K562 (cell line): ENCODE data around the gene TMEM39B. TPM values are rescaled to one million over a fixed set of nuclear protein-coding genes. Genes with fewer than 3 reads are reported as not detected.
A peak's percentile ranks its signal among the peaks of the same experiment; 100 is the strongest.

Experiments used
- AFF4 ChIP-seq: sonication (generic); formaldehyde crosslinking; IDR thresholded peaks from 2 replicates; pipeline ENCODE4 v1.8.0; 2023; ENCODE audit warnings: mild to moderate bottlenecking, missing genetic modification reagents
- CREB3L1 ChIP-seq: fragments of 450-650 bp; IDR thresholded peaks from 2 replicates; pipeline ENCODE4 v1.6.1; 2014; ENCODE audit warnings: low read depth, mild to moderate bottlenecking, moderate library complexity, borderline replicate concordance
- GABPB1 ChIP-seq: sonication (generic); formaldehyde crosslinking; IDR thresholded peaks from 2 replicates; pipeline ENCODE4 v1.8.0; 2022; ENCODE audit warnings: mild to moderate bottlenecking, missing genetic modification reagents
- GATAD2A ChIP-seq: fragments of 450-650 bp; IDR thresholded peaks from 2 replicates; pipeline ENCODE4 v1.6.1; 2017
- HNRNPUL1 ChIP-seq: fragments of 200-400 bp; formaldehyde crosslinking; IDR thresholded peaks from 2 replicates; pipeline ENCODE4 v1.6.1; 2017; ENCODE audit warnings: low read length
- NFIC ChIP-seq: fragments of 450-650 bp; IDR thresholded peaks from 2 replicates; pipeline ENCODE4 v1.6.1; 2017; ENCODE audit warnings: mild to moderate bottlenecking, inconsistent platforms
- PCBP1 ChIP-seq: fragments of 200-400 bp; formaldehyde crosslinking; IDR thresholded peaks from 2 replicates; pipeline ENCODE4 v1.6.1; 2018; ENCODE audit warnings: mild to moderate bottlenecking, low read depth, low read length; ENCODE audit not compliant: poor library complexity, severe bottlenecking
- PHB ChIP-seq: fragments of 250-450 bp; sonication (Bioruptor Pico); IDR thresholded peaks from 2 replicates; pipeline ENCODE4 v1.5.0; 2021
- POLR2B ChIP-seq: fragments of 450-650 bp; IDR thresholded peaks from 2 replicates; pipeline ENCODE4 v1.6.1; 2018; ENCODE audit warnings: low read depth; ENCODE audit not compliant: partially characterized antibody
- TCF15 ChIP-seq: fragments of 250-450 bp; sonication (Bioruptor Pico); IDR thresholded peaks from 2 replicates; pipeline ENCODE4 v1.8.0; 2022; ENCODE audit warnings: moderate library complexity, mild to moderate bottlenecking, inconsistent platforms
- TEAD1 ChIP-seq, 2 experiments: fragments of 450-650 bp in 1 of 2; sonication (generic) in 1 of 2; formaldehyde crosslinking; IDR thresholded peaks; 2 replicates each; pipeline versions ENCODE4 v1.4.0 to v1.8.0; 2020 to 2022; ENCODE audit warnings: mild to moderate bottlenecking in 2 of 2, missing genetic modification reagents in 1 of 2
- ZNF12 ChIP-seq: sonication (generic); formaldehyde crosslinking; IDR thresholded peaks from 2 replicates; pipeline ENCODE4 v1.4.0; 2020; ENCODE audit warnings: mild to moderate bottlenecking, missing genetic modification reagents
- ZNF282 ChIP-seq: sonication (generic); formaldehyde crosslinking; IDR thresholded peaks from 2 replicates; pipeline ENCODE4 v1.8.1; 2023; ENCODE audit warnings: missing genetic modification reagents
- ZNF3 ChIP-seq: fragments of 250-450 bp; sonication (Bioruptor Pico); IDR thresholded peaks from 2 replicates; pipeline ENCODE4 v1.5.0; 2021; ENCODE audit warnings: mild to moderate bottlenecking, moderate library complexity
- ZNF511 ChIP-seq: sonication (generic); formaldehyde crosslinking; IDR thresholded peaks from 2 replicates; pipeline ENCODE4 v1.8.0; 2022; ENCODE audit warnings: mild to moderate bottlenecking, missing genetic modification reagents
- polyA plus RNA-seq, 8 experiments: library from polyadenylated mRNA; depleted of rRNA in 4 of 8; stranded (reverse) in 5 of 8; unstranded in 3 of 8; fragments of >200 nt; fragmentation: Nextera tagmentation in 2 of 8; fragmentation: Illumina TruSeq in 1 of 8; extraction: Ambion mirVana in 2 of 8; extraction: Trizol in 1 of 8; gene quantifications; 2 replicates each; pipeline versions ENCODE4 v1.2.1 to v1.2.3, GENCODE V29; 2011 to 2014; ENCODE audit warnings: inconsistent platforms in 1 of 8, missing spikeins in 1 of 8
- total RNA-seq, 7 experiments: library from RNA; depleted of rRNA in 6 of 7; stranded (reverse); fragments of >200 nt in 6 of 7; fragmentation: Illumina TruSeq in 2 of 7; extraction: Trizol in 2 of 7; gene quantifications; 2 replicates each; pipeline versions ENCODE4 v1.2.1 to v1.2.3, GENCODE V29; 2011 to 2021; ENCODE audit warnings: low replicate concordance in 1 of 7
- TF ChIP-seq, protein P1 (sequence below): fragments of 450-650 bp; IDR thresholded peaks from 2 replicates; pipeline ENCODE4 v1.6.1; 2018; ENCODE audit not compliant: partially characterized antibody
- TF ChIP-seq, protein P2 (sequence below): fragments of 250-450 bp; sonication (Bioruptor Pico); IDR thresholded peaks from 2 replicates; pipeline ENCODE4 v1.8.0; 2021; ENCODE audit warnings: borderline replicate concordance, mild to moderate bottlenecking, moderate library complexity; ENCODE audit not compliant: poor library complexity, severe bottlenecking

TMEM39B gene
- total and polyA plus RNA-seq, 9 of the 15 experiments (the other 6 are each of a cell fraction or from before 2014, with no cell fraction given) = 0.92 to 28.5 (median 9.7) TPM

- TF ChIP-seq NFIC (peak; percentile 44; the same call in 1 of the 2 replicates), PHB (CRISPR knock-in tag) (no peak), ZNF12 (peak; percentile 74; the same call in 1 of the 2 replicates), TEAD1 (CRISPR knock-in tag; IDR thresholded peaks at IDR 0.05) (peak in 1 of 2 experiments; percentile 76; a peak in 2 of 4 replicates), ZNF282 (CRISPR knock-in tag) (no peak), GATAD2A (no peak), POLR2B (peak; percentile 89), HNRNPUL1 (no peak), PCBP1 (no peak), TCF15 (CRISPR knock-in tag) (no peak), ZNF511 (CRISPR knock-in tag) (peak; percentile 90), CREB3L1 (0 out of 2 replicates have a peak, but pooled peaks have one; percentile 51), AFF4 (CRISPR knock-in tag) (peak; percentile 87), GABPB1 (CRISPR knock-in tag) (peak; percentile 86), ZNF3 (CRISPR knock-in tag) (no peak)
- TF ChIP-seq, protein P1, sequence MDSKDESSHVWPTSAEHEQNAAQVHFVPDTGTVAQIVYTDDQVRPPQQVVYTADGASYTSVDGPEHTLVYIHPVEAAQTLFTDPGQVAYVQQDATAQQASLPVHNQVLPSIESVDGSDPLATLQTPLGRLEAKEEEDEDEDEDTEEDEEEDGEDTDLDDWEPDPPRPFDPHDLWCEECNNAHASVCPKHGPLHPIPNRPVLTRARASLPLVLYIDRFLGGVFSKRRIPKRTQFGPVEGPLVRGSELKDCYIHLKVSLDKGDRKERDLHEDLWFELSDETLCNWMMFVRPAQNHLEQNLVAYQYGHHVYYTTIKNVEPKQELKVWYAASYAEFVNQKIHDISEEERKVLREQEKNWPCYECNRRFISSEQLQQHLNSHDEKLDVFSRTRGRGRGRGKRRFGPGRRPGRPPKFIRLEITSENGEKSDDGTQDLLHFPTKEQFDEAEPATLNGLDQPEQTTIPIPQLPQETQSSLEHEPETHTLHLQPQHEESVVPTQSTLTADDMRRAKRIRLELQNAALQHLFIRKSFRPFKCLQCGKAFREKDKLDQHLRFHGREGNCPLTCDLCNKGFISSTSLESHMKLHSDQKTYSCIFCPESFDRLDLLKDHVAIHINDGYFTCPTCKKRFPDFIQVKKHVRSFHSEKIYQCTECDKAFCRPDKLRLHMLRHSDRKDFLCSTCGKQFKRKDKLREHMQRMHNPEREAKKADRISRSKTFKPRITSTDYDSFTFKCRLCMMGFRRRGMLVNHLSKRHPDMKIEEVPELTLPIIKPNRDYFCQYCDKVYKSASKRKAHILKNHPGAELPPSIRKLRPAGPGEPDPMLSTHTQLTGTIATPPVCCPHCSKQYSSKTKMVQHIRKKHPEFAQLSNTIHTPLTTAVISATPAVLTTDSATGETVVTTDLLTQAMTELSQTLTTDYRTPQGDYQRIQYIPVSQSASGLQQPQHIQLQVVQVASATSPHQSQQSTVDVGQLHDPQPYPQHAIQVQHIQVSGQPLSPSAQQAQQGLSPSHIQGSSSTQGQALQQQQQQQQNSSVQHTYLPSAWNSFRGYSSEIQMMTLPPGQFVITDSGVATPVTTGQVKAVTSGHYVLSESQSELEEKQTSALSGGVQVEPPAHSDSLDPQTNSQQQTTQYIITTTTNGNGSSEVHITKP = peak; percentile 61
- TF ChIP-seq, protein P2, sequence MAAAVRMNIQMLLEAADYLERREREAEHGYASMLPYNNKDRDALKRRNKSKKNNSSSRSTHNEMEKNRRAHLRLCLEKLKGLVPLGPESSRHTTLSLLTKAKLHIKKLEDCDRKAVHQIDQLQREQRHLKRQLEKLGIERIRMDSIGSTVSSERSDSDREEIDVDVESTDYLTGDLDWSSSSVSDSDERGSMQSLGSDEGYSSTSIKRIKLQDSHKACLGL (CRISPR knock-in tag) = no peak
Observed at GRCh38 chr1:32072622-32073298, at the start of gene TMEM39B (continued).
